PFSK-1 (cell line): ENCODE data around the gene ARHGEF11.

Experiments used
- FOXP2 ChIP-seq: optimal IDR thresholded peaks from 2 replicates; pipeline ENCODE3; 2011; ENCODE audit warnings: borderline replicate concordance, control low read depth, inconsistent platforms; ENCODE audit not compliant: insufficient read depth; ENCODE audit errors: extremely low read length, extremely low read depth
- POLR2AphosphoS5 ChIP-seq: IDR thresholded peaks from 2 replicates; pipeline ENCODE4 v1.6.1; 2012; ENCODE audit warnings: low read depth, mild to moderate bottlenecking, control low read depth, low read length, moderate library complexity
- REST ChIP-seq, 2 experiments: IDR thresholded peaks; 2 replicates each; pipeline versions ENCODE4 v1.6.1 to v1.8.0; 2011 to 2012; ENCODE audit warnings: low read depth in 2 of 2, low read length in 2 of 2, control low read depth in 1 of 2, inconsistent platforms in 1 of 2, mild to moderate bottlenecking in 1 of 2, moderate library complexity in 1 of 2; ENCODE audit not compliant: insufficient read depth in 1 of 2
- SIN3A ChIP-seq: IDR thresholded peaks from 2 replicates; pipeline ENCODE4 v1.6.1; 2012; ENCODE audit warnings: mild to moderate bottlenecking, low read length, moderate library complexity, borderline replicate concordance; ENCODE audit not compliant: insufficient read depth
- TAF1 ChIP-seq: IDR thresholded peaks from 2 replicates; pipeline ENCODE4 v1.6.1; 2012; ENCODE audit warnings: low read length, control low read depth, borderline replicate concordance; ENCODE audit not compliant: insufficient read depth

Gene ARHGEF11

GRCh38 chr1:157091186-157091585 lies 45.6 kb upstream of the ARHGEF11 start:
- TF ChIP-seq TAF1 (no peak), SIN3A (no peak), POLR2AphosphoS5 (no peak), REST (IDR thresholded peaks at IDR 0.05; ENCODE audit: insufficient read depth in 1 of 2, low read depth in 2 of 2, low read length in 2 of 2) (no peak), FOXP2 (no peak)

GRCh38 chr1:157090771-157091170 lies 45.2 kb upstream of the ARHGEF11 start:
- TF ChIP-seq SIN3A (no peak), REST (IDR thresholded peaks at IDR 0.05; ENCODE audit: insufficient read depth in 1 of 2, low read depth in 2 of 2, low read length in 2 of 2) (no peak), FOXP2 (no peak), POLR2AphosphoS5 (no peak), TAF1 (no peak)

- TF ChIP-seq REST (IDR thresholded peaks at IDR 0.05; ENCODE audit: insufficient read depth in 1 of 2, low read depth in 2 of 2, low read length in 2 of 2) (no peak), TAF1 (no peak), FOXP2 (no peak), SIN3A (no peak), POLR2AphosphoS5 (no peak)
Observed at GRCh38 chr1:157090196-157090647, 44.7 kb upstream of the ARHGEF11 start.

GRCh38 chr1:157089789-157090188 lies 44.2 kb upstream of the ARHGEF11 start:
- TF ChIP-seq POLR2AphosphoS5 (no peak), SIN3A (no peak), TAF1 (no peak), REST (IDR thresholded peaks at IDR 0.05; ENCODE audit: insufficient read depth in 1 of 2, low read depth in 2 of 2, low read length in 2 of 2) (no peak), FOXP2 (no peak)

GRCh38 chr1:157088607-157089006 lies 43.1 kb upstream of the ARHGEF11 start:
- TF ChIP-seq POLR2AphosphoS5 (no peak), SIN3A (no peak), TAF1 (no peak), REST (IDR thresholded peaks at IDR 0.05; ENCODE audit: insufficient read depth in 1 of 2, low read depth in 2 of 2, low read length in 2 of 2) (no peak), FOXP2 (no peak)
